Measurements from ENCODE around the gene APLP2.
A peak's percentile ranks its signal among the peaks of the same experiment; 100 is the strongest.
"Not testable (repeated sequence)": the region's sequence is repeated elsewhere in the genome, so short reads cannot be mapped to it uniquely, and the experiment has no call there.

Gene APLP2

GRCh38 chr11:130061017-130061416, 8.7 kb upstream of the APLP2 start:
- DNase-seq: no peak

- no peak for DNase-seq
Measured at GRCh38 chr11:130062026-130062425, 7.7 kb upstream of the APLP2 start.

GRCh38 chr11:130063451-130063850, 6.2 kb upstream of the APLP2 start:
- no peak for DNase-seq

- DNase-seq: no peak
Measured at GRCh38 chr11:130064596-130064995, 5.1 kb upstream of the APLP2 start.

GRCh38 chr11:130066338-130066737, 3.4 kb upstream of the APLP2 start:
- no peak for DNase-seq

- no peak for DNase-seq
Measured at GRCh38 chr11:130068546-130068985, 1.1 kb upstream of the APLP2 start.

GRCh38 chr11:130068986-130069658, 572 bp upstream of the APLP2 start:
- peak; percentile 70 for DNase-seq

GRCh38 chr11:130070109-130070845, 583 bp downstream of the APLP2 start:
- DNase-seq: peak; percentile 66

GRCh38 chr11:130070846-130071200, 1.1 kb downstream of the APLP2 start:
- no peak for DNase-seq

- DNase-seq: no peak
Measured at GRCh38 chr11:130071211-130071712, 1.6 kb downstream of the APLP2 start.

GRCh38 chr11:130074736-130075135, 5.0 kb downstream of the APLP2 start:
- DNase-seq: no peak

- DNase-seq: no peak
Measured at GRCh38 chr11:130076778-130077481, 7.2 kb downstream of the APLP2 start.

- DNase-seq: no peak
Measured at GRCh38 chr11:130077671-130078070, 8.0 kb downstream of the APLP2 start.

GRCh38 chr11:130078080-130078479, 8.4 kb downstream of the APLP2 start:
- no peak for DNase-seq

- DNase-seq: no peak
Measured at GRCh38 chr11:130085671-130086290, 16.1 kb downstream of the APLP2 start.

- no peak for DNase-seq
Measured at GRCh38 chr11:130086669-130087068, 17.0 kb downstream of the APLP2 start.

- DNase-seq: no peak
Measured at GRCh38 chr11:130087294-130087926, 17.7 kb downstream of the APLP2 start.

- DNase-seq: no peak
Measured at GRCh38 chr11:130088217-130088616, 18.5 kb downstream of the APLP2 start.

- DNase-seq: no peak
Measured at GRCh38 chr11:130088919-130089673, 19.4 kb downstream of the APLP2 start.

GRCh38 chr11:130089674-130090073, 20.0 kb downstream of the APLP2 start:
- no peak for DNase-seq

- DNase-seq: not testable (repeated sequence)
Measured at GRCh38 chr11:130090517-130090916, 20.8 kb downstream of the APLP2 start.

- DNase-seq: not testable (repeated sequence)
Measured at GRCh38 chr11:130091169-130091568, 21.5 kb downstream of the APLP2 start.
